Measurements from ENCODE around the gene RAB44. TPM values are rescaled to one million over a fixed set of nuclear protein-coding genes. Genes with fewer than 3 reads are reported as not detected.

The RAB44 gene
- total RNA-seq, 1 experiment from 2014 or later, result 0.05 TPM

- H3K4me2 ChIP-seq (ENCODE audit: low read length), result no peak overlapping the region
- no peak for ATAC-seq
- ChIA-PET RAD21 (ENCODE audit: low non-redundant PET in 1 of 2, low total read pairs in 2 of 2, uncharacterized antibody in 2 of 2, unreplicated experiment in 2 of 2) (no interaction called here), POLR2A (interaction anchor here (0.9 to 2.4 kb wide), 5 partner anchors 8 to 44 kb away, joined by 3 to 9 read pairs (median 5); partner anchors contain the start of gene CDKN1A), CTCF (interaction anchor here (1.0 kb wide), 1 partner anchor 38 kb away, joined by 6 read pairs; no protein-coding TSS in a partner anchor)
- H3K27ac ChIP-seq (ENCODE audit: low read depth, low read length), result no peak overlapping the region
- H3K27me3 ChIP-seq (ENCODE audit: insufficient read depth, low read length), result no peaks in the 10 kb centered on the region
- DNase-seq (ENCODE audit: low read depth, low spot score), result no peak
- BruUV-seq (replicated peaks), result no TSS peak
- peaks cover 28% of the 10 kb centered on the region for H3K79me2 ChIP-seq (ENCODE audit: insufficient read depth, low read length)
- intact Hi-C loops (cut with micrococcal nuclease), result no loop called here
- H3K4me3 ChIP-seq (replicated peaks in 1 of 2; ENCODE audit: low read depth in 1 of 2, low read length in 2 of 2), result no peak overlapping the region
- no peak overlapping the region for H2AFZ ChIP-seq (ENCODE audit: low read depth, low read length, poor library complexity, severe bottlenecking)
- no peak for TF ChIP-seq POLR2A (IDR thresholded peaks at IDR 0.05; ENCODE audit: borderline replicate concordance, extremely low read depth, insufficient read depth, insufficient read length)
- no peak for TF ChIP-seq CBX3 (IDR thresholded peaks at IDR 0.05; ENCODE audit: low read depth)
- TF ChIP-seq, protein P1, sequence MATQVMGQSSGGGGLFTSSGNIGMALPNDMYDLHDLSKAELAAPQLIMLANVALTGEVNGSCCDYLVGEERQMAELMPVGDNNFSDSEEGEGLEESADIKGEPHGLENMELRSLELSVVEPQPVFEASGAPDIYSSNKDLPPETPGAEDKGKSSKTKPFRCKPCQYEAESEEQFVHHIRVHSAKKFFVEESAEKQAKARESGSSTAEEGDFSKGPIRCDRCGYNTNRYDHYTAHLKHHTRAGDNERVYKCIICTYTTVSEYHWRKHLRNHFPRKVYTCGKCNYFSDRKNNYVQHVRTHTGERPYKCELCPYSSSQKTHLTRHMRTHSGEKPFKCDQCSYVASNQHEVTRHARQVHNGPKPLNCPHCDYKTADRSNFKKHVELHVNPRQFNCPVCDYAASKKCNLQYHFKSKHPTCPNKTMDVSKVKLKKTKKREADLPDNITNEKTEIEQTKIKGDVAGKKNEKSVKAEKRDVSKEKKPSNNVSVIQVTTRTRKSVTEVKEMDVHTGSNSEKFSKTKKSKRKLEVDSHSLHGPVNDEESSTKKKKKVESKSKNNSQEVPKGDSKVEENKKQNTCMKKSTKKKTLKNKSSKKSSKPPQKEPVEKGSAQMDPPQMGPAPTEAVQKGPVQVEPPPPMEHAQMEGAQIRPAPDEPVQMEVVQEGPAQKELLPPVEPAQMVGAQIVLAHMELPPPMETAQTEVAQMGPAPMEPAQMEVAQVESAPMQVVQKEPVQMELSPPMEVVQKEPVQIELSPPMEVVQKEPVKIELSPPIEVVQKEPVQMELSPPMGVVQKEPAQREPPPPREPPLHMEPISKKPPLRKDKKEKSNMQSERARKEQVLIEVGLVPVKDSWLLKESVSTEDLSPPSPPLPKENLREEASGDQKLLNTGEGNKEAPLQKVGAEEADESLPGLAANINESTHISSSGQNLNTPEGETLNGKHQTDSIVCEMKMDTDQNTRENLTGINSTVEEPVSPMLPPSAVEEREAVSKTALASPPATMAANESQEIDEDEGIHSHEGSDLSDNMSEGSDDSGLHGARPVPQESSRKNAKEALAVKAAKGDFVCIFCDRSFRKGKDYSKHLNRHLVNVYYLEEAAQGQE (IDR thresholded peaks at IDR 0.05; ENCODE audit: low read depth), result no peak
- no peak for TF ChIP-seq EGR1 (IDR thresholded peaks at IDR 0.05; ENCODE audit: low read depth)
- no peak for TF ChIP-seq CEBPB (IDR thresholded peaks at IDR 0.05; ENCODE audit: low read depth)
- H3K36me3 ChIP-seq (ENCODE audit: control insufficient read depth in 1 of 2, insufficient read depth in 2 of 2, low read length in 2 of 2), result peaks cover 25 to 37% of the 10 kb centered on the region in 2 experiments
- H3K4me1 ChIP-seq (ENCODE audit: control insufficient read depth in 1 of 2, insufficient read depth in 2 of 2, low read length in 2 of 2), result peaks cover 16 to 18% of the 10 kb centered on the region in 2 experiments
- H3K9me2 ChIP-seq (ENCODE audit: insufficient read depth), result no peaks in the 10 kb centered on the region
- peaks cover 3% of the 10 kb centered on the region; the same call in 1 of the 2 replicates for H4K20me1 ChIP-seq (ENCODE audit: insufficient read depth)
- H3K9ac ChIP-seq (ENCODE audit: low read length), result no peak overlapping the region
- H3K9me3 ChIP-seq (ENCODE audit: control insufficient read depth in 1 of 2, insufficient read depth in 1 of 2, low read depth in 1 of 2, low read length in 2 of 2), result no peaks in the 10 kb centered on the region
Observed at GRCh38 chr6:36686668-36687513, 10.7 kb upstream of the RAB44 start.

Data from HCT116 (cell line).